Measurements from ENCODE around the gene COL27A1. TPM values are rescaled to one million over a fixed set of nuclear protein-coding genes. Genes with fewer than 3 reads are reported as not detected.

The COL27A1 gene
- total RNA-seq, 1 donor from 2014 or later = 48.5 TPM

GRCh38 chr9:114138552-114138971 is 16.8 kb upstream of the COL27A1 start:
- no peak for DNase-seq (ENCODE audit: low spot score)
- Mint-ChIP-seq H3K27me3 (ENCODE audit: low read depth) (peaks cover 23% of the 10 kb centered on the region), H3K9me3 (ENCODE audit: low read depth) (peaks cover 2% of the 10 kb centered on the region), H3K4me3 (ENCODE audit: unreplicated experiment) (no peak overlapping the region), H3K36me3 (ENCODE audit: low read depth) (no peaks in the 10 kb centered on the region), H3K27ac (ENCODE audit: unreplicated experiment) (no peak overlapping the region), H3K4me1 (ENCODE audit: low read depth) (peaks cover 6% of the 10 kb centered on the region)
- TF ChIP-seq CTCF (IDR thresholded peaks at IDR 0.05) = no peak

- H3K4me1 Mint-ChIP-seq (ENCODE audit: low read depth) = peaks cover 6% of the 10 kb centered on the region
- H3K36me3 Mint-ChIP-seq (ENCODE audit: low read depth) = no peaks in the 10 kb centered on the region
- H3K9me3 Mint-ChIP-seq (ENCODE audit: low read depth) = peaks cover 2% of the 10 kb centered on the region
- H3K4me3 Mint-ChIP-seq (ENCODE audit: unreplicated experiment) = no peak overlapping the region
- no peak overlapping the region for H3K27ac Mint-ChIP-seq (ENCODE audit: unreplicated experiment)
- peaks cover 23% of the 10 kb centered on the region for H3K27me3 Mint-ChIP-seq (ENCODE audit: low read depth)
- DNase-seq (ENCODE audit: low spot score) = no peak
- TF ChIP-seq CTCF (IDR thresholded peaks at IDR 0.05) = no peak
These were observed 16.3 kb upstream of the COL27A1 start for GRCh38 chr9:114139071-114139470.

GRCh38 chr9:114140401-114140800 is 14.9 kb upstream of the COL27A1 start:
- Mint-ChIP-seq H3K27ac (ENCODE audit: unreplicated experiment) (no peak overlapping the region), H3K9me3 (ENCODE audit: low read depth) (peaks cover 2% of the 10 kb centered on the region), H3K4me3 (ENCODE audit: unreplicated experiment) (no peak overlapping the region), H3K27me3 (ENCODE audit: low read depth) (peaks cover 22% of the 10 kb centered on the region), H3K4me1 (ENCODE audit: low read depth) (peaks cover 6% of the 10 kb centered on the region), H3K36me3 (ENCODE audit: low read depth) (no peaks in the 10 kb centered on the region)
- TF ChIP-seq CTCF (IDR thresholded peaks at IDR 0.05) = no peak
- DNase-seq (ENCODE audit: low spot score) = no peak

- H3K4me1 Mint-ChIP-seq (ENCODE audit: low read depth) = peaks cover 6% of the 10 kb centered on the region
- DNase-seq (ENCODE audit: low spot score) = no peak
- peaks cover 20% of the 10 kb centered on the region for H3K27me3 Mint-ChIP-seq (ENCODE audit: low read depth)
- no peaks in the 10 kb centered on the region for H3K36me3 Mint-ChIP-seq (ENCODE audit: low read depth)
- peaks cover 2% of the 10 kb centered on the region for H3K9me3 Mint-ChIP-seq (ENCODE audit: low read depth)
- TF ChIP-seq CTCF (IDR thresholded peaks at IDR 0.05) = no peak
- no peak overlapping the region for H3K4me3 Mint-ChIP-seq (ENCODE audit: unreplicated experiment)
- no peak overlapping the region for H3K27ac Mint-ChIP-seq (ENCODE audit: unreplicated experiment)
These were observed 14.5 kb upstream of the COL27A1 start for GRCh38 chr9:114140850-114141249.

- H3K27ac Mint-ChIP-seq (ENCODE audit: unreplicated experiment) = no peak overlapping the region
- H3K36me3 Mint-ChIP-seq (ENCODE audit: low read depth) = peaks cover 1% of the 10 kb centered on the region
- peaks cover 2% of the 10 kb centered on the region for H3K9me3 Mint-ChIP-seq (ENCODE audit: low read depth)
- peaks cover 22% of the 10 kb centered on the region for H3K27me3 Mint-ChIP-seq (ENCODE audit: low read depth)
- TF ChIP-seq CTCF (IDR thresholded peaks at IDR 0.05) = no peak
- H3K4me3 Mint-ChIP-seq (ENCODE audit: unreplicated experiment) = no peak overlapping the region
- peaks cover 6% of the 10 kb centered on the region for H3K4me1 Mint-ChIP-seq (ENCODE audit: low read depth)
- DNase-seq (ENCODE audit: low spot score) = no peak
These were observed 13.6 kb upstream of the COL27A1 start for GRCh38 chr9:114141553-114142402.

All from chondrocyte (in vitro differentiated cells).